H1 (cell line): ENCODE measurements around the gene ACP3. TPM values are rescaled to one million over a fixed set of nuclear protein-coding genes. Genes with fewer than 3 reads are reported as not detected.

ENCODE experiments used
- polyA plus RNA-seq, 7 experiments: library from polyadenylated mRNA; depleted of rRNA in 3 of 7; stranded (reverse) in 5 of 7; unstranded in 2 of 7; fragments of >200 nt in 5 of 7; fragments of 200-250 nt in 2 of 7; gene quantifications; 1 replicate in 5 of 7; 2 replicates in 1 of 7; 4 replicates in 1 of 7; pipeline versions ENCODE4 v1.2.1 to v1.2.3, GENCODE V29; 2011 to 2013; ENCODE audit warnings: missing spikeins in 2 of 7, mixed read lengths in 2 of 7
- total RNA-seq: library from RNA; stranded (reverse); fragmentation: NEBNext Ultra II Directional; extraction: Animal tissue kit (Norgen Biotek cat#: 25700); gene quantifications from 2 replicates; pipeline ENCODE4 v1.2.1, GENCODE V29; 2021
- TF ChIP-seq, protein P1 (sequence below): fragments of 300-600 bp; sonication (generic); IDR thresholded peaks from 2 replicates; pipeline ENCODE4 v1.7.1; 2012; ENCODE audit warnings: low read length, moderate library complexity, mild to moderate bottlenecking, inconsistent platforms; ENCODE audit not compliant: insufficient replicate concordance

The ACP3 gene
- total and polyA plus RNA-seq, 2 of the 8 experiments (the other 6 are each of a cell fraction or from before 2014, with no cell fraction given) = 1.2 to 1.4 TPM

DNA sequence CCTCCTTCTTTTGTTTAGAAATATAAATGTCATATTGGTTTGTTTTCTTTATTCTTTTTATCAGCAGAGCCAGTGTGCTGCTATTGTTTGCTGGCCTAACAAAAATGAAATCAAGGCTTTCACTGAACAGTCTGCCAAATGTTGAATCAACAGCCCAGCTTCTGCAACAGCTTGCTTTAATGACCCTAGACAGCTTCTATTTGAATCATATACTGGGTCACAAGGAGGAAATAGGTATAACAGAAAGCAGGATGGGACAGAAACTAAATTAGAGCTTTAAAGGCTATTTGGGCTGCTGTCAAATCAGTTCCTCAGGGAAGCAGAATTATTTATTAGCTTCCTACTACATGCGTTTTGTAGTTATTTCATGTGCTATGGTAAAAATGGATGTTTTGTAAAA, 88.0 kb downstream of the ACP3 start (continued):
- TF ChIP-seq, protein P1, sequence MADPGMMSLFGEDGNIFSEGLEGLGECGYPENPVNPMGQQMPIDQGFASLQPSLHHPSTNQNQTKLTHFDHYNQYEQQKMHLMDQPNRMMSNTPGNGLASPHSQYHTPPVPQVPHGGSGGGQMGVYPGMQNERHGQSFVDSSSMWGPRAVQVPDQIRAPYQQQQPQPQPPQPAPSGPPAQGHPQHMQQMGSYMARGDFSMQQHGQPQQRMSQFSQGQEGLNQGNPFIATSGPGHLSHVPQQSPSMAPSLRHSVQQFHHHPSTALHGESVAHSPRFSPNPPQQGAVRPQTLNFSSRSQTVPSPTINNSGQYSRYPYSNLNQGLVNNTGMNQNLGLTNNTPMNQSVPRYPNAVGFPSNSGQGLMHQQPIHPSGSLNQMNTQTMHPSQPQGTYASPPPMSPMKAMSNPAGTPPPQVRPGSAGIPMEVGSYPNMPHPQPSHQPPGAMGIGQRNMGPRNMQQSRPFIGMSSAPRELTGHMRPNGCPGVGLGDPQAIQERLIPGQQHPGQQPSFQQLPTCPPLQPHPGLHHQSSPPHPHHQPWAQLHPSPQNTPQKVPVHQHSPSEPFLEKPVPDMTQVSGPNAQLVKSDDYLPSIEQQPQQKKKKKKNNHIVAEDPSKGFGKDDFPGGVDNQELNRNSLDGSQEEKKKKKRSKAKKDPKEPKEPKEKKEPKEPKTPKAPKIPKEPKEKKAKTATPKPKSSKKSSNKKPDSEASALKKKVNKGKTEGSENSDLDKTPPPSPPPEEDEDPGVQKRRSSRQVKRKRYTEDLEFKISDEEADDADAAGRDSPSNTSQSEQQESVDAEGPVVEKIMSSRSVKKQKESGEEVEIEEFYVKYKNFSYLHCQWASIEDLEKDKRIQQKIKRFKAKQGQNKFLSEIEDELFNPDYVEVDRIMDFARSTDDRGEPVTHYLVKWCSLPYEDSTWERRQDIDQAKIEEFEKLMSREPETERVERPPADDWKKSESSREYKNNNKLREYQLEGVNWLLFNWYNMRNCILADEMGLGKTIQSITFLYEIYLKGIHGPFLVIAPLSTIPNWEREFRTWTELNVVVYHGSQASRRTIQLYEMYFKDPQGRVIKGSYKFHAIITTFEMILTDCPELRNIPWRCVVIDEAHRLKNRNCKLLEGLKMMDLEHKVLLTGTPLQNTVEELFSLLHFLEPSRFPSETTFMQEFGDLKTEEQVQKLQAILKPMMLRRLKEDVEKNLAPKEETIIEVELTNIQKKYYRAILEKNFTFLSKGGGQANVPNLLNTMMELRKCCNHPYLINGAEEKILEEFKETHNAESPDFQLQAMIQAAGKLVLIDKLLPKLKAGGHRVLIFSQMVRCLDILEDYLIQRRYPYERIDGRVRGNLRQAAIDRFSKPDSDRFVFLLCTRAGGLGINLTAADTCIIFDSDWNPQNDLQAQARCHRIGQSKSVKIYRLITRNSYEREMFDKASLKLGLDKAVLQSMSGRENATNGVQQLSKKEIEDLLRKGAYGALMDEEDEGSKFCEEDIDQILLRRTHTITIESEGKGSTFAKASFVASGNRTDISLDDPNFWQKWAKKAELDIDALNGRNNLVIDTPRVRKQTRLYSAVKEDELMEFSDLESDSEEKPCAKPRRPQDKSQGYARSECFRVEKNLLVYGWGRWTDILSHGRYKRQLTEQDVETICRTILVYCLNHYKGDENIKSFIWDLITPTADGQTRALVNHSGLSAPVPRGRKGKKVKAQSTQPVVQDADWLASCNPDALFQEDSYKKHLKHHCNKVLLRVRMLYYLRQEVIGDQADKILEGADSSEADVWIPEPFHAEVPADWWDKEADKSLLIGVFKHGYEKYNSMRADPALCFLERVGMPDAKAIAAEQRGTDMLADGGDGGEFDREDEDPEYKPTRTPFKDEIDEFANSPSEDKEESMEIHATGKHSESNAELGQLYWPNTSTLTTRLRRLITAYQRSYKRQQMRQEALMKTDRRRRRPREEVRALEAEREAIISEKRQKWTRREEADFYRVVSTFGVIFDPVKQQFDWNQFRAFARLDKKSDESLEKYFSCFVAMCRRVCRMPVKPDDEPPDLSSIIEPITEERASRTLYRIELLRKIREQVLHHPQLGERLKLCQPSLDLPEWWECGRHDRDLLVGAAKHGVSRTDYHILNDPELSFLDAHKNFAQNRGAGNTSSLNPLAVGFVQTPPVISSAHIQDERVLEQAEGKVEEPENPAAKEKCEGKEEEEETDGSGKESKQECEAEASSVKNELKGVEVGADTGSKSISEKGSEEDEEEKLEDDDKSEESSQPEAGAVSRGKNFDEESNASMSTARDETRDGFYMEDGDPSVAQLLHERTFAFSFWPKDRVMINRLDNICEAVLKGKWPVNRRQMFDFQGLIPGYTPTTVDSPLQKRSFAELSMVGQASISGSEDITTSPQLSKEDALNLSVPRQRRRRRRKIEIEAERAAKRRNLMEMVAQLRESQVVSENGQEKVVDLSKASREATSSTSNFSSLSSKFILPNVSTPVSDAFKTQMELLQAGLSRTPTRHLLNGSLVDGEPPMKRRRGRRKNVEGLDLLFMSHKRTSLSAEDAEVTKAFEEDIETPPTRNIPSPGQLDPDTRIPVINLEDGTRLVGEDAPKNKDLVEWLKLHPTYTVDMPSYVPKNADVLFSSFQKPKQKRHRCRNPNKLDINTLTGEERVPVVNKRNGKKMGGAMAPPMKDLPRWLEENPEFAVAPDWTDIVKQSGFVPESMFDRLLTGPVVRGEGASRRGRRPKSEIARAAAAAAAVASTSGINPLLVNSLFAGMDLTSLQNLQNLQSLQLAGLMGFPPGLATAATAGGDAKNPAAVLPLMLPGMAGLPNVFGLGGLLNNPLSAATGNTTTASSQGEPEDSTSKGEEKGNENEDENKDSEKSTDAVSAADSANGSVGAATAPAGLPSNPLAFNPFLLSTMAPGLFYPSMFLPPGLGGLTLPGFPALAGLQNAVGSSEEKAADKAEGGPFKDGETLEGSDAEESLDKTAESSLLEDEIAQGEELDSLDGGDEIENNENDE = no peak
